Measurements from ENCODE around the gene KANK4. TPM values are rescaled to one million over a fixed set of nuclear protein-coding genes. Genes with fewer than 3 reads are reported as not detected.
"Not testable (repeated sequence)": the region's sequence is repeated elsewhere in the genome, so short reads cannot be mapped to it uniquely, and the experiment has no call there.

Gene KANK4
- total and polyA plus RNA-seq, 2 of the 4 experiments (the other 2 are of a cell fraction), result not detected

DNA sequence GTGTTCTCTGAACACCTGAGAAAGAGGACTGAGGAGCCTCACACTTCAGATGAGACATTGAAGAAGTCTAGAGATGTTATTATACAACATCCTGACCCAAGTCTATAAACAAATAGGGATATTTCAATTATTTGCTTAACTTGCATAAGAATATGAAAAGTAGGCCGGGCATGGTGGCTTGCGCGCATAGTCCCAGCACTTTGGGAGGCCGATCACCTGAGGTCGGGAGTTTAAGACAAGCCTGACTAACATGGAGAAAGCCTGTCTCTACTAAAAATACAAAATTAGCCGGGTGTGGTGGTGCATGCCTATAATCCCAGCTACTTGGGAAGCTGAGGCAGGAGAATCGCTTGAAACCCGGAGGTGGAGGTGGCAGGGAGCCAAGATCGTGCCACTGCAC is 98.8 kb downstream of the KANK4 start:
- H3K14ac ChIP-seq (replicated peaks; ENCODE audit: low read depth, low read length); H3K27ac ChIP-seq (ENCODE audit: insufficient read depth, low read length); H4K20me1 ChIP-seq (ENCODE audit: insufficient read depth, low read length); H3K4me2 ChIP-seq (ENCODE audit: low read depth, low read length); H2AFZ ChIP-seq (replicated peaks; ENCODE audit: low read length, poor library complexity); H3K9me3 ChIP-seq (ENCODE audit: control insufficient read depth, insufficient read depth, low read length); H2BK5ac ChIP-seq (ENCODE audit: low read depth, low read length, poor library complexity, severe bottlenecking); H2BK20ac ChIP-seq (ENCODE audit: low read depth, low read length); H3K27me3 ChIP-seq (ENCODE audit: control insufficient read depth, insufficient read depth, low read length); H3K9me1 ChIP-seq (ENCODE audit: insufficient read depth, low read length); H3K4ac ChIP-seq (ENCODE audit: low read depth, low read length); H3K36me3 ChIP-seq (ENCODE audit: control insufficient read depth, insufficient read depth, low read length); H3K56ac ChIP-seq (ENCODE audit: extremely low read depth, insufficient read depth, low read length); BruUV-seq (replicated peaks); H2AK5ac ChIP-seq (ENCODE audit: low read depth, low read length); H2BK15ac ChIP-seq (ENCODE audit: low read depth, low read length); H3K79me1 ChIP-seq (ENCODE audit: low read depth in 1 of 2, low read length in 2 of 2); dilution Hi-C loops (cut with HindIII; ENCODE audit: low sequenced_read_pairs, unreplicated experiment); intact Hi-C loops (cut with micrococcal nuclease); H3K23ac ChIP-seq (ENCODE audit: low read depth, low read length); H2AK9ac ChIP-seq (replicated peaks; ENCODE audit: low read depth, low read length, poor library complexity); H4K91ac ChIP-seq (ENCODE audit: insufficient read depth, low read depth, low read length); H3K18ac ChIP-seq (ENCODE audit: low read depth, low read length); H4K8ac ChIP-seq (ENCODE audit: low read depth in 2 of 2, low read length in 2 of 2); H3K9ac ChIP-seq (ENCODE audit: low read depth, low read length); POLR2A ChIA-PET (ENCODE audit: unreplicated experiment); ATAC-seq (ENCODE audit: low read depth); H2BK120ac ChIP-seq (ENCODE audit: low read depth, low read length); H3K4me3 ChIP-seq (ENCODE audit: insufficient read depth, low read depth, low read length); H4K5ac ChIP-seq (ENCODE audit: low read depth, low read length); in situ Hi-C loops (cut with MboI; ENCODE audit: low sequenced_read_pairs); CTCF ChIA-PET; H3K4me1 ChIP-seq (ENCODE audit: control insufficient read depth, insufficient read depth, low read length); DNase-seq: not testable (repeated sequence)
- no CpG with 5 or more reads among the region's 9 CpGs for WGBS, 2 experiments (ENCODE audit: extremely low coverage in 2 of 2, insufficient read length in 1 of 2)

Data from IMR-90 (cell line).